Calu3 (cell line): Measurements from ENCODE around the gene SLC37A1. TPM values are rescaled to one million over a fixed set of nuclear protein-coding genes. Genes with fewer than 3 reads are reported as not detected.
A peak's percentile ranks its signal among the peaks of the same experiment; 100 is the strongest.
"Not testable (repeated sequence)": the region's sequence is repeated elsewhere in the genome, so short reads cannot be mapped to it uniquely, and the experiment has no call there.

Experiments
- BruUV-seq: library from RNA; stranded (reverse); fragments of 400-500 nt; replicated peaks from 2 replicates; lab custom pipeline; 2021; lab: Mats Ljungman, UMichigan
- CTCF ChIA-PET: fragments of 300-600 bp; sonication (Branson Sonifier 250); formaldehyde crosslinking; loops from one replicate; lab custom pipeline; 2022; ENCODE audit warnings: antibody characterized with exemption; lab: Charles Lee
- DNase-seq: peaks from one replicate; pipeline ENCODE4 v3.0.0; 2022
- H3K27ac Mint-ChIP-seq: one replicate; pipeline ENCODE4 v1.8.0; 2022; ENCODE audit warnings: mixed read lengths; ENCODE audit not compliant: unreplicated experiment
- H3K27me3 Mint-ChIP-seq: one replicate; pipeline ENCODE4 v1.8.0; 2022; ENCODE audit warnings: mixed read lengths; ENCODE audit not compliant: unreplicated experiment
- H3K36me3 Mint-ChIP-seq: one replicate; pipeline ENCODE4 v1.8.0; 2022; ENCODE audit warnings: mild to moderate bottlenecking, moderate library complexity, mixed read lengths; ENCODE audit not compliant: insufficient read depth, unreplicated experiment
- H3K4me1 Mint-ChIP-seq: one replicate; pipeline ENCODE4 v1.8.0; 2022; ENCODE audit warnings: mild to moderate bottlenecking, low read depth, mixed read lengths; ENCODE audit not compliant: unreplicated experiment
- H3K4me3 Mint-ChIP-seq: one replicate; pipeline ENCODE4 v1.8.0; 2022; ENCODE audit warnings: mild to moderate bottlenecking, low read depth, moderate library complexity, mixed read lengths; ENCODE audit not compliant: unreplicated experiment
- H3K9me3 Mint-ChIP-seq: one replicate; pipeline ENCODE4 v1.8.0; 2022; ENCODE audit warnings: low read depth, mixed read lengths; ENCODE audit not compliant: unreplicated experiment
- intact Hi-C: fragments of 100-400 bp; cut with micrococcal nuclease; formaldehyde crosslinking; loops from one replicate; pipeline ENCODE4 v1.10.0; 2022; ENCODE audit not compliant: unreplicated experiment
- total RNA-seq: library from RNA; stranded (reverse); gene quantifications from 2 replicates; pipeline ENCODE4 v1.2.3, GENCODE V29; 2022
- TF ChIP-seq, protein P1 (sequence below): fragments of 200-600 bp; IDR thresholded peaks from one replicate; pipeline ENCODE4 v1.8.0; 2022; ENCODE audit warnings: antibody characterized with exemption; ENCODE audit not compliant: unreplicated experiment

The SLC37A1 gene
- total RNA-seq, 1 experiment from 2014 or later: 24.9 TPM

GRCh38 chr21:42624095-42624790, 110.6 kb downstream of the SLC37A1 start:
- Mint-ChIP-seq H3K4me3 (peak overlapping the region; percentile 46), H3K27me3 (no peaks in the 10 kb centered on the region), H3K4me1 (peaks cover 14% of the 10 kb centered on the region), H3K9me3 (no peaks in the 10 kb centered on the region), H3K27ac (no peak overlapping the region), H3K36me3 (no peaks in the 10 kb centered on the region)
- no TSS peak for BruUV-seq
- CTCF ChIA-PET: no interaction called here
- TF ChIP-seq, protein P1, sequence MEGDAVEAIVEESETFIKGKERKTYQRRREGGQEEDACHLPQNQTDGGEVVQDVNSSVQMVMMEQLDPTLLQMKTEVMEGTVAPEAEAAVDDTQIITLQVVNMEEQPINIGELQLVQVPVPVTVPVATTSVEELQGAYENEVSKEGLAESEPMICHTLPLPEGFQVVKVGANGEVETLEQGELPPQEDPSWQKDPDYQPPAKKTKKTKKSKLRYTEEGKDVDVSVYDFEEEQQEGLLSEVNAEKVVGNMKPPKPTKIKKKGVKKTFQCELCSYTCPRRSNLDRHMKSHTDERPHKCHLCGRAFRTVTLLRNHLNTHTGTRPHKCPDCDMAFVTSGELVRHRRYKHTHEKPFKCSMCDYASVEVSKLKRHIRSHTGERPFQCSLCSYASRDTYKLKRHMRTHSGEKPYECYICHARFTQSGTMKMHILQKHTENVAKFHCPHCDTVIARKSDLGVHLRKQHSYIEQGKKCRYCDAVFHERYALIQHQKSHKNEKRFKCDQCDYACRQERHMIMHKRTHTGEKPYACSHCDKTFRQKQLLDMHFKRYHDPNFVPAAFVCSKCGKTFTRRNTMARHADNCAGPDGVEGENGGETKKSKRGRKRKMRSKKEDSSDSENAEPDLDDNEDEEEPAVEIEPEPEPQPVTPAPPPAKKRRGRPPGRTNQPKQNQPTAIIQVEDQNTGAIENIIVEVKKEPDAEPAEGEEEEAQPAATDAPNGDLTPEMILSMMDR: no peak
- intact Hi-C loops: no loop called here
- peak; percentile 24 for DNase-seq

- no TSS peak for BruUV-seq
Measured at GRCh38 chr21:42624936-42625335, 111.3 kb downstream of the SLC37A1 start.

GRCh38 chr21:42626171-42626570, 112.5 kb downstream of the SLC37A1 start:
- Mint-ChIP-seq H3K9me3 (no peaks in the 10 kb centered on the region), H3K27me3 (no peaks in the 10 kb centered on the region), H3K27ac (no peak overlapping the region), H3K4me3 (no peak overlapping the region), H3K36me3 (no peaks in the 10 kb centered on the region), H3K4me1 (peaks cover 14% of the 10 kb centered on the region)
- BruUV-seq: no TSS peak
- intact Hi-C loops: no loop called here
- DNase-seq: no peak
- TF ChIP-seq, protein P1: no peak
- CTCF ChIA-PET: no interaction called here

More at GRCh38 chr21:42624936-42625335, 111.3 kb downstream of the SLC37A1 start:
- peak overlapping the region; percentile 46 for H3K4me3 Mint-ChIP-seq
- no peaks in the 10 kb centered on the region for H3K27me3 Mint-ChIP-seq
- no peaks in the 10 kb centered on the region for H3K36me3 Mint-ChIP-seq
- intact Hi-C loops: no loop called here
- H3K27ac Mint-ChIP-seq: no peak overlapping the region
- peaks cover 14% of the 10 kb centered on the region for H3K4me1 Mint-ChIP-seq
- TF ChIP-seq, protein P1: no peak
- DNase-seq: no peak
- no peaks in the 10 kb centered on the region for H3K9me3 Mint-ChIP-seq
- CTCF ChIA-PET: no interaction called here

- CTCF ChIA-PET: no interaction called here
- Mint-ChIP-seq H3K4me1 (peaks cover 14% of the 10 kb centered on the region), H3K36me3 (no peaks in the 10 kb centered on the region), H3K27me3 (no peaks in the 10 kb centered on the region), H3K9me3 (no peaks in the 10 kb centered on the region), H3K27ac (no peak overlapping the region), H3K4me3 (no peak overlapping the region)
- intact Hi-C loops: no loop called here
- no TSS peak for BruUV-seq
- TF ChIP-seq, protein P1: no peak
- DNase-seq: no peak
Measured at GRCh38 chr21:42627527-42628289, 114.1 kb downstream of the SLC37A1 start.

- H3K4me1 Mint-ChIP-seq: peaks cover 14% of the 10 kb centered on the region
- intact Hi-C loops, H3K9me3 Mint-ChIP-seq, BruUV-seq, H3K27ac Mint-ChIP-seq, DNase-seq, CTCF ChIA-PET, H3K27me3 Mint-ChIP-seq, H3K4me3 Mint-ChIP-seq, H3K36me3 Mint-ChIP-seq: not testable (repeated sequence)
Measured at GRCh38 chr21:42628466-42629061, 114.9 kb downstream of the SLC37A1 start.
